Measurements from ENCODE around the gene BTG1. TPM values are rescaled to one million over a fixed set of nuclear protein-coding genes. Genes with fewer than 3 reads are reported as not detected.

BTG1 gene
- total RNA-seq, 2 donors from 2014 or later, result 78.5 to 81.8 TPM

- intact Hi-C loops (cut with DNase I), result no loop called here
- DNase-seq (ENCODE audit: low spot score), result no peak
Measured at GRCh38 chr12:92156139-92156538, 10.5 kb upstream of the BTG1 start.

- DNase-seq (ENCODE audit: low spot score), result no peak
- intact Hi-C loops (cut with DNase I), result no loop called here
Measured at GRCh38 chr12:92155733-92156132, 10.1 kb upstream of the BTG1 start.

- no peak for DNase-seq (ENCODE audit: low spot score)
- intact Hi-C loops (cut with DNase I), result no loop called here
Measured at GRCh38 chr12:92151916-92152315, 6.3 kb upstream of the BTG1 start.

- intact Hi-C loops (cut with DNase I), result loop anchor here (5.0 to 10.0 kb wide), 4 partner anchors 335 to 765 kb away; no protein-coding TSS in a partner anchor
- DNase-seq (ENCODE audit: low spot score), result no peak
Measured at GRCh38 chr12:92149563-92149962, 3.9 kb upstream of the BTG1 start.

GRCh38 chr12:92147491-92147890 is 1.8 kb upstream of the BTG1 start:
- intact Hi-C loops (cut with DNase I), result loop anchor here (5.0 to 10.0 kb wide), 4 partner anchors 333 to 763 kb away; no protein-coding TSS in a partner anchor
- DNase-seq (ENCODE audit: low spot score), result no peak

GRCh38 chr12:92146497-92147224 is 1.0 kb upstream of the BTG1 start:
- no peak for DNase-seq (ENCODE audit: low spot score)
- intact Hi-C loops (cut with DNase I), result loop anchor here (5.0 to 10.0 kb wide), 4 partner anchors 332 to 762 kb away; no protein-coding TSS in a partner anchor

- DNase-seq (ENCODE audit: low spot score), result no peak
- intact Hi-C loops (cut with DNase I), result loop anchor here (5.0 to 10.0 kb wide), 4 partner anchors 331 to 761 kb away; no protein-coding TSS in a partner anchor
Measured at GRCh38 chr12:92145481-92145730, 240 bp downstream of the BTG1 start.

- intact Hi-C loops (cut with DNase I), result loop anchor here (5.0 to 10.0 kb wide), 4 partner anchors 330 to 760 kb away; no protein-coding TSS in a partner anchor
- peak; percentile 90 for DNase-seq (ENCODE audit: low spot score)
Measured at GRCh38 chr12:92144631-92145480, 790 bp downstream of the BTG1 start.

- intact Hi-C loops (cut with DNase I), result loop anchor here (10.0 kb wide), 3 partner anchors 329 to 759 kb away; no protein-coding TSS in a partner anchor
- DNase-seq (ENCODE audit: low spot score), result peak; percentile 83
Measured at GRCh38 chr12:92143686-92144630, 1.7 kb downstream of the BTG1 start.

GRCh38 chr12:92143258-92143657 is 2.4 kb downstream of the BTG1 start:
- intact Hi-C loops (cut with DNase I), result loop anchor here (10.0 kb wide), 3 partner anchors 328 to 758 kb away; no protein-coding TSS in a partner anchor
- no peak for DNase-seq (ENCODE audit: low spot score)

- intact Hi-C loops (cut with DNase I), result loop anchor here (10.0 kb wide), 3 partner anchors 328 to 758 kb away; no protein-coding TSS in a partner anchor
- no peak for DNase-seq (ENCODE audit: low spot score)
Measured at GRCh38 chr12:92142251-92142926, 3.3 kb downstream of the BTG1 start.

GRCh38 chr12:92141591-92142121 is 4.0 kb downstream of the BTG1 start:
- intact Hi-C loops (cut with DNase I), result loop anchor here (10.0 kb wide), 3 partner anchors 327 to 757 kb away; no protein-coding TSS in a partner anchor
- no peak for DNase-seq (ENCODE audit: low spot score)

- DNase-seq (ENCODE audit: low spot score), result no peak
Measured at GRCh38 chr12:92140896-92141536, 4.6 kb downstream of the BTG1 start.

GRCh38 chr12:92140156-92140555 is 5.5 kb downstream of the BTG1 start:
- no peak for DNase-seq (ENCODE audit: low spot score)
- intact Hi-C loops (cut with DNase I), result loop anchor here (10.0 kb wide), 3 partner anchors 325 to 755 kb away; no protein-coding TSS in a partner anchor

More at GRCh38 chr12:92140896-92141536, 4.6 kb downstream of the BTG1 start:
- intact Hi-C loops (cut with DNase I), result loop anchor here (10.0 kb wide), 3 partner anchors 326 to 756 kb away; no protein-coding TSS in a partner anchor

- intact Hi-C loops (cut with DNase I), result loop anchor here (10.0 kb wide), 3 partner anchors 325 to 755 kb away; no protein-coding TSS in a partner anchor
- DNase-seq (ENCODE audit: low spot score), result no peak
Measured at GRCh38 chr12:92139634-92140150, 6.0 kb downstream of the BTG1 start.

- no peak for DNase-seq (ENCODE audit: low spot score)
- intact Hi-C loops (cut with DNase I), result no loop called here
Measured at GRCh38 chr12:92138626-92139025, 7.0 kb downstream of the BTG1 start.

- intact Hi-C loops (cut with DNase I), result no loop called here
- no peak for DNase-seq (ENCODE audit: low spot score)
Measured at GRCh38 chr12:92138144-92138543, 7.5 kb downstream of the BTG1 start.

Measured in posterior vena cava (tissue), 2 donors.